DMS53 treated with DMSO at 0.1 percent for 48 hours (cell line): Measurements from ENCODE around the gene MYO3A.
"Not testable (repeated sequence)": the region's sequence is repeated elsewhere in the genome, so short reads cannot be mapped to it uniquely, and the experiment has no call there.

ENCODE experiments used
- DNase-seq: peaks from one replicate; lab custom pipeline; 2025; ENCODE audit not compliant: unreplicated experiment; lab: John Stamatoyannopoulos, UW

Gene MYO3A

DNA sequence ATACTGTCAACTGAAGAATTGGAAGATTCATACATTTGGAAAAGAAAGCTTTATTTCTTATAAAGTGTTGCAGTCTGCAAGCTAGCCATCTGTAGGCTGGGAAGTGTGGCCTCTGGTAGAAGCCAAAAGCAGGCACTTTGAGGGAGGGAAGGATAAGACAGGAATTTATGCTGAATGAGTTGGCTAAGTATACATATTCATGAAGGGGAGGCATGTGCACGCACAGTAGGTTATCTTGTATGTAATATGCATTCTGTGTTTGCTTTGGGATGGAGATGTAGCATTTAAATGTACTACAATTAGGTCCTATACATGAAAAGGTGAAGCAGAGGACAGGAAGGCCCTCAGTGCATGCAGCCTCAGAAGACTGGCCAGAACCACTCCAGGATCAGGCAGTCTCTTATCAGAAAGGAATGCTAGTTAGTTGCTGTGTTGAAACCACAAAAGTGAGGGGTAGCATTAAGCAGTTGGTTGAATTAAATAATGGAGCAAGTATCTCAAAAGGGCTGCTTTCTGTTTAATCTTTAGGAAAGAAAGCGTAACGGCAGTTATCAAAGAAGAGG is 40.9 kb downstream of the MYO3A start:
- DNase-seq, result no peak

DNA sequence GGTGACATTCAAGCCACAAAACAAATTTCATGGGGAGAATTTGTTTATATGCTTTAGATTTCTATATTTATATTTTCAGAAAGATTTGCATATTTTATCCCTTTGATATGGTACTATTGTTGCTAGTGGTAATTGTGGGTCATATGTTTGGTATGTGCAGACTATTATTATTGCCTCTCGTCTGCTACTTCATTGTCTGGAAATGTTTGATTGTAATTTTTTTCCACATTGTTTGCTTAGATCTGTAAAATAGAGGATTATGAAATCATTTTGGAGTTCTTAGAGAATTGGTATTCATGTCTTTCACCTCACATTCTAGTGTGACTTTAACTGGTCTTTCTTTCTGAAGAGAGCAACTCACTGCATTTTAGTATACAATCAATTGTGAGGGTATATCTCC is 44.7 kb downstream of the MYO3A start:
- DNase-seq, result no peak

DNA sequence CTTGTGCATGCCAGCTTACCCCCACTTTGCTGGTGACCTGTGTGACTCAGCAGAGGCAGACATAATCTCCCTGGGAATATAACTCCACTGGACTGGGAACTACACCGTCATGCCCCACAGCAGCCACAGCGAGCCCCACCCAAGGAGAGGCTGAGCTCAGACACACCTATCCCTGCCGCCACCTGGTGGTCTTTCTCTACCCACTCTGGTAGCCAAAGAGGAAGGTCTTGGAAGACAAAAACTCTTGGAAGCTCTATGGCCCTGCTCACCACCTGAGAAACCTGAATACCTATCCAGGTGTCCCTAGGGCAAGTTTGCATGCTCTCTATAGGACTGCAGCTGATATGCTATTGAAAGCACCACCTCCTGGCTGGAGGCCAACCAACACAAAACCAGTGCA is 48.1 kb downstream of the MYO3A start:
- DNase-seq, result no peak

- no peak for DNase-seq
These were observed 54.6 kb downstream of the MYO3A start for GRCh38 chr10:25988583-25988982.

DNA sequence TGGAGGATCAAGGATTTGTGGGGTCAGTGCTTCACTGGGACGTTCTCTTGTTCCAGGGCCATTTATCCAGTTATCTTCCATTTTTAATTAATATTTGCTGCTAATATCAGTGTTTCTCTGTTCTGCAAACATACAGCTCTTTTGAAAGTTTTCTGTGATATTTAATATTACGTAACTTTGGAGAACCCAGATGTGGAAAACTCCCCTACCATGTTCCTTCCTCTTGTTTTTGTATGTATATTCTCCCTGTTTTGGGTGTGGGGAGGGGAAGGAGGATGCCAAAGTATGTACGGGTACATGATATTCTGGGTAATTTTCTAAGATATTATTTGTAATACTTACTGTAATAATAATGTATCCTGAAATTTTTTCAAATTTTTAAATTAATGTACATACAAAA is 55.9 kb downstream of the MYO3A start:
- DNase-seq, result no peak

- no peak for DNase-seq
These were observed 65.4 kb downstream of the MYO3A start for GRCh38 chr10:25999295-25999981.

DNA sequence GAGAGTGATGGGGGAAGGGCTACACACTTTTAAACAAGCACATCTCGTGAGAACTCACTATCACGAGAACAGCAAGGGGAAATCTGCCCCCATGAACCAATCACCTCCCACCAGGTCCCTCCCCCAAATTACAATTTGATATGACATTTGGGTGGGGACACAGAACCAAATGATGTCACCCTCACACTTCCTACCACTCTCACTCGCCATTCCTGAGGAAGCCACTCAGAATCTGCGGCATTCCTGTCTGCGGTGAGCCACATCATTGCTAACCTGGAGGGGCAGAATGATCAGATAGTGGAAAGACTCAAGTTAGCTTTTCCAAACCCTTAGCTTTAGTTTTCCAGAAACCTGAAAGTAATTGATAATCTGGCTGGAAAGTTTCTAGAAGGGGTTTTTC is 66.9 kb downstream of the MYO3A start:
- no peak for DNase-seq

DNA sequence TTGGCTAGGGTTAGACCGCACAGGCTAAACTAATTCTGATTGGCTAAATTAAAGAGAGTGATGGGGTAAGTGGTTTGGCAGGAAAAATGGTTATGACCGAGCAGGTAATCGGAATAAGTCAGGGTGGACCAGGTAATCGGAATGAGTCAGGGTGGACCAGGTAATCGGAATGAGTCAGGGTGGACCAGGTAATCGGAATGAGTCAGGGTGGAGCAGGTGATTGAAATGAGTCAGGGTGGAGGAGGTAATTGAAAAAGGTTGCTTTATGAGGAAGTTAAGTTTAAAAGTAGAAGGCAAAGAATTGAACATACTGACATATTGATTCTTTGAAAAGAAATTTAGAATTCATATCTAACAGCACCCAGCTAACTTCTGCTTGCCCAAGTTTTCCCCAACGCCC is 68.4 kb downstream of the MYO3A start:
- DNase-seq, result not testable (repeated sequence)

DNA sequence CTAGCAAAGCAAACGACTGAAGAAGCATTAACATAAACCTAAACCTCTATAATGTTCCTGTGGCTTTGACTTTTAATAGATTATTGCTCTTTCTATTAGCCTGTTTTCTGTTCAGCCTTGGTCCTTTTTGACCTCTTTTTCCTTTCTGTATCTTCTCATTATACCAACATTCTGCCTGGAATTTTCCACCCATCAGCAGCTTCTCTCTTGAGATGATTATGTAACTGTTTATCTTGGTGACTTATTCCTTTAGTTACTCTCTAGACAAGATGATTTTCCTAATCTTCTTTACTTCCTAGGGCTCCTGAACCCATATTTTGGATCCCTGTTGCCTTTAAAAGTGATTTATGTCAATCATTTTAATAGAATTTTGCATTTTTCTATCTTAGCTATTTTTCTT is 81.1 kb downstream of the MYO3A start:
- no peak for DNase-seq

DNA sequence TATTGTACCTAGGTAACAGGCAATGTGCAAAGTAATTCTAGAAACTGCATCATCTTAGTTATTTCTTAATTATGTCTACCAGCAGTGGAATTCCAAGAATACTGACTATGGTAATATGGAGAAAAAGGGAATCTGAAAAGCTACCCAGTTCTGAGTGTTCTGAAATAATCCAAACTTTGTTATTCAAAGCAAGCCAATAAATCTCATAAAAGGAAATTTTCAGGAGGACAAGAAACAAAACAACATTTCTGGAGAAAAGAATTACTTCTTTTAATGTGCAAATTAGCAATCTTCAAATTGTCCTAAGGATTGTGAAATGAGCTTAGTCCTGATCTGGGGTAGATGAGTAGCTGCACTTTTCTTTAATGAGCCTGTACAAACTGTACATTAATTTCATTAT is 88.8 kb downstream of the MYO3A start:
- DNase-seq, result no peak

DNA sequence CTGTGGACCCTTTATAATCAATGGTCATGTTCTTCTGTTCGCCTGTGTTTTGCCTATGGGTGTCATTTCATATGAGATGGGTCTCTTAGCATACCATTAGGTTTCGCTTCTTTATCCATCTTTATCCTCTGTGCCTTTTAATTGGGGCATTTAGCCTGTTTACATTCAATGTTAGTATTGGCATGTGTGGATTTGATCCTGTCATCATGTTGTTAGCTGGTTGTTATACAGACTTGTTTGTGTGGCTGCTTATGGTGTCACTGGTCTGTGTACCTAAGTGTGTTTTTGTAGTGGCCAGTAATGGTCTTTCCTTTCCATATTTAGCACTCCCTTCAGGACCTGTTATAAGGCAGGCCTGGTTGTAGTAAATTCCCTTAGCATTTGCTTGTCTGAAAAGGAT is 90.3 kb downstream of the MYO3A start:
- DNase-seq, result no peak

- DNase-seq, result no peak
These were observed 91.5 kb downstream of the MYO3A start for GRCh38 chr10:26025523-26025922.

DNA sequence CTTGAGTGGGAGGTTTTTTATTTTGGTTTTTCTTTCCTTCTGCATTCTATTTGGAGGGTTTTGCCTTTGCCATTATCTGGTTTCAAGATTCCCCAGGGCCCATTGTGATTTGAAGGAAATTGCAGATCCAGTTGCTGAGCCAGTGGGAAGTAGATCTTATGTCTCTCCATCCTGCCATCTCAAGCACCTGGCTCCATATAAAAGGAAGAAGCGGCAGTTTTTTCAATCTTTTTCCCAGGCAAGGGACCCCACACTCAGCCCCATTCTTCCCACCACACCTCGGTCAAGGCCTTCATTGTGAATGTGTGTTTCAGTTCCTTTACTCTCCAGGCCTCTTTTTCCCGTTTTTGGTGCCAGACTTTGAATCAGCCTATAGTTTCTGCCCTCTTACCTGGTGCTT is 95.8 kb downstream of the MYO3A start:
- no peak for DNase-seq

DNA sequence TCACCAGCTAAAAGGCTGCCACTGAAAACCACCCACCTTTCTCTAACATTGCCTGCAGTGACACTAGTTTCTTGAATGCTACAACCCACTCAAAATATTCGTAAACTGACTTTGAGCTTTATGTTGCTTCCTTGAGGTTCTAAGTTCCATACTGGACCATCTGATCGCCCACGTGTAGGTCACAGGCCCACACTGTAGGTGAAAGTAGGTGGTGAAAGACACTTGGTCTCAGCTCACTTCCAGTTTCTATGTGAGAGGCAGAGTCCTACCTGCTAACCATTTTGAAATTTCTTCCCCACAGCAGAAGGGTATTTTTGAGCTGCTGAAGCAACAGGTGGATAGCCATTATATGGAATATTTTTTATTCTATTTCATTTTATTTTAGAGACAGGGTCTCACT is 97.3 kb downstream of the MYO3A start:
- no peak for DNase-seq

DNA sequence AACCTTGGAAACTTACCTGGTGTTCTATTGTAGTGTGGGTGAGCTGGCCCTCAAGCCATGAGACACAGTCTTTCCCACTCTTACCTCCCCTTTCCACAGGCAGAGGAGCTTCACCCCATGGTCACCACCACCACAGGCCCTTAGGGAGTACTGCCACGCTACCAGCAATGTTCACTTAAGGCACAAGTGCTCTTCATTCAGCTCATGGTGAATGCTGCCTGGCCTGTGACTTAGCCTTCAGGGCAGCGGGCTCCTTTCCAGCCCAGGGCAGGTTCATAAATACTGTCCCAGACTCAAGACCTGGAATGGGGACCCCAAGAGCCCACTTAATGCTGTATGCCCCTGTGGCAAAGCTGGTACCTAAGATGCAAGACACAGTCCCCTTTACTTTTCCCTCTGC is 109.4 kb downstream of the MYO3A start:
- no peak for DNase-seq

GRCh38 chr10:26044141-26044749 is 110.2 kb downstream of the MYO3A start:
- no peak for DNase-seq

DNA sequence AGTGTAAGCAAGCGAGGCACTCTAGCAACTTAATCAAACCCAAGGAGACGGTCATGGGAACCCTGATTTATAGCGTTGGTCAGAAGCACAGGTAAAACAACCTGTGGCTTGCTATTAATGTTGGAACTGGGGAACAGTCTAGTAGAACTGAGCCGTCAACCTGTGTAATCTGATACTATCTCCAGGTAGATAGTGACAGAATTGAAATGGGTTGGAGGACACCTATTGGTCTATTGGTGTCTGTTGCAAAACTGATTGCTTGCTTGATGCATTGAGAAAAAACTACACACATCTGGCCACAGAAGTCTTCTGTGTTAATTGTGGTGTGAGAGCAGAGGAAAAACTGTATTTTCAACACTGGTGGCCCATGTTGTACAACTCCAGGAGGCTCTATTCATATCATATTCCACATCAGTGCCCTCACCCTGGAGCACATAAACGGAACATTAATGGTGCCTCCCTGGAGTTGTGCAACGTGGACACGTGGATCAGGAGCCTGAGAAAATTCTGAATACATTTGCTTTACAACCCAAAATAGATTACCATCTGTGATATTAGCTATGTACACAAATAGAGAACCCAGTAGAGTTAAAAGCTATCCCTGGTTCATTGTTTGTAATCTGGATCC is 112.2 kb downstream of the MYO3A start:
- DNase-seq, result no peak

GRCh38 chr10:26048756-26049155 is 114.7 kb downstream of the MYO3A start:
- DNase-seq, result no peak

GRCh38 chr10:26052326-26052725 is 118.3 kb downstream of the MYO3A start:
- no peak for DNase-seq

DNA sequence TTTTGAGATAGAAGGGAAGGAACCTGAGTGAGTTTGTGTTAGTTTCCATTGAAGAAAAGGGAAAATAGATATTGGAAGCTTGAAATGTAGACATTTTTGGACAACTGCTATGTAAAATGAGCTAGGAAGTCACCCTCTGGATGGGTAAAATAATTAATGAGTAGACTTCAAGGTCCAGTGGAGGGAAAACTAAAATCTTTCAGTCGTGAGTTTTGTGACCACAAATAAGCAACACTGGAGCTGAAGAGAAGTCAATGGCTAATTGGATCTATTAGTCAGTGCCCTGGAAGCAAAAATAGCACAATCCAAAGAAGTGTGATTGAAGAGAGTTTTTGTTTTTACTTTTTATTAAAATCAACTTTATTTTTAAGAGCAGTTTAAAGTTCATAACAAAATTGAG is 123.4 kb downstream of the MYO3A start:
- DNase-seq, result no peak

DNA sequence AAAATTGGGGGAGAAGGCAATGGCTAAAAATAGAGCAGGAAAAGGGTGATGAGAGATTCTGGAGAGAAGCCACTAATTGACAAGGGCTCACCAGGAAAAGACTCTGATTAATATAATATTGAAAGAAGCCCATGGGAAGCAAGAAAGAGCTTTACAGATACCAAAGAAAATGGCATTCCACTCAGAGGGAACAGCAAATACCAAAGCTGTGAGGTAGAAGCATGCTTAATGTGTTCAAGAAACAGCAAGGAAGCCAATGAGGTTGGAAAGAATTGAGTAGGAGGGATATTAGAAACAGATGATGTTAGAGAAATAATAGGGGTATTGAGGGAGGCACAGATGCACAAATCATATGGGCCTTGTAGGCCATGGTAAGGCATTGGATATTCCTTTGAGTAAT is 130.1 kb downstream of the MYO3A start:
- DNase-seq, result no peak

GRCh38 chr10:26067680-26068079 is 133.7 kb downstream of the MYO3A start:
- no peak for DNase-seq
